GM12874 (cell line): ENCODE results near the gene TTF1.

ENCODE experiments used
- CTCF ChIP-seq: IDR thresholded peaks from 2 replicates; pipeline ENCODE4 v1.5.1; 2011; ENCODE audit warnings: low read depth, mild to moderate bottlenecking, control low read depth, low read length, moderate library complexity; ENCODE audit not compliant: insufficient read depth

Gene TTF1

GRCh38 chr9:132412089-132412488, 5.4 kb upstream of the TTF1 start:
- peak; percentile 46 for TF ChIP-seq CTCF

GRCh38 chr9:132411091-132411508, 4.5 kb upstream of the TTF1 start:
- peak; percentile 71 for TF ChIP-seq CTCF

- TF ChIP-seq CTCF: no peak
Measured at GRCh38 chr9:132410642-132411041, 4.0 kb upstream of the TTF1 start.

- TF ChIP-seq CTCF: no peak
Measured at GRCh38 chr9:132409828-132410528, 3.3 kb upstream of the TTF1 start, which contains the start of gene CFAP77. Gene CFAP77 (plus strand): TSS chr9:132410211. CDS start chr9:132410272, 61 bp downstream.

- TF ChIP-seq CTCF: no peak
Measured at GRCh38 chr9:132408521-132408920, 1.9 kb upstream of the TTF1 start.

GRCh38 chr9:132407196-132407595, 556 bp upstream of the TTF1 start:
- no peak for TF ChIP-seq CTCF

GRCh38 chr9:132404228-132404881, 2.3 kb downstream of the TTF1 start:
- no peak for TF ChIP-seq CTCF
